Skeletal muscle tissue (tissue), 4 donors: Measurements from ENCODE around the gene ZNF549. TPM values are rescaled to one million over a fixed set of nuclear protein-coding genes. Genes with fewer than 3 reads are reported as not detected.

Source experiments
- H3K27ac ChIP-seq: one replicate; pipeline ENCODE4 v1.7.0; 2013; ENCODE audit warnings: mild to moderate bottlenecking, low read depth, low read length, inconsistent platforms
- H3K27me3 ChIP-seq, 3 donors: one replicate each; pipeline ENCODE4 v1.7.0; 2013; ENCODE audit warnings: low read length in 3 of 3; ENCODE audit not compliant: control insufficient read depth in 3 of 3, insufficient read depth in 3 of 3
- H3K36me3 ChIP-seq, 3 donors: one replicate each; pipeline ENCODE4 v1.7.0; 2013; ENCODE audit warnings: low read length in 3 of 3; ENCODE audit not compliant: control insufficient read depth in 3 of 3, insufficient read depth in 3 of 3
- H3K4me1 ChIP-seq, 3 donors: one replicate each; pipeline ENCODE4 v1.7.0; 2013; ENCODE audit warnings: low read length in 3 of 3, mild to moderate bottlenecking in 3 of 3; ENCODE audit not compliant: control insufficient read depth in 3 of 3, insufficient read depth in 3 of 3
- H3K4me3 ChIP-seq, 3 donors: one replicate each; pipeline ENCODE4 v1.7.0; 2013; ENCODE audit warnings: low read length in 3 of 3
- H3K9ac ChIP-seq, 3 donors: one replicate each; pipeline ENCODE4 v1.7.0; 2013; ENCODE audit warnings: low read length in 3 of 3, mild to moderate bottlenecking in 3 of 3, moderate library complexity in 2 of 3, low read depth in 1 of 3
- H3K9me3 ChIP-seq, 3 donors: one replicate each; pipeline ENCODE4 v1.7.0; 2013; ENCODE audit warnings: low read length in 3 of 3; ENCODE audit not compliant: control insufficient read depth in 3 of 3
- total RNA-seq: library from RNA; depleted of rRNA; stranded (reverse); fragments of >200 nt; gene quantifications from one replicate; pipeline ENCODE4 v1.2.3, GENCODE V29; 2014
- donor health status: Osteomylitis.

The ZNF549 gene
- total RNA-seq, 1 donor from 2014 or later, result 8.9 TPM

DNA sequence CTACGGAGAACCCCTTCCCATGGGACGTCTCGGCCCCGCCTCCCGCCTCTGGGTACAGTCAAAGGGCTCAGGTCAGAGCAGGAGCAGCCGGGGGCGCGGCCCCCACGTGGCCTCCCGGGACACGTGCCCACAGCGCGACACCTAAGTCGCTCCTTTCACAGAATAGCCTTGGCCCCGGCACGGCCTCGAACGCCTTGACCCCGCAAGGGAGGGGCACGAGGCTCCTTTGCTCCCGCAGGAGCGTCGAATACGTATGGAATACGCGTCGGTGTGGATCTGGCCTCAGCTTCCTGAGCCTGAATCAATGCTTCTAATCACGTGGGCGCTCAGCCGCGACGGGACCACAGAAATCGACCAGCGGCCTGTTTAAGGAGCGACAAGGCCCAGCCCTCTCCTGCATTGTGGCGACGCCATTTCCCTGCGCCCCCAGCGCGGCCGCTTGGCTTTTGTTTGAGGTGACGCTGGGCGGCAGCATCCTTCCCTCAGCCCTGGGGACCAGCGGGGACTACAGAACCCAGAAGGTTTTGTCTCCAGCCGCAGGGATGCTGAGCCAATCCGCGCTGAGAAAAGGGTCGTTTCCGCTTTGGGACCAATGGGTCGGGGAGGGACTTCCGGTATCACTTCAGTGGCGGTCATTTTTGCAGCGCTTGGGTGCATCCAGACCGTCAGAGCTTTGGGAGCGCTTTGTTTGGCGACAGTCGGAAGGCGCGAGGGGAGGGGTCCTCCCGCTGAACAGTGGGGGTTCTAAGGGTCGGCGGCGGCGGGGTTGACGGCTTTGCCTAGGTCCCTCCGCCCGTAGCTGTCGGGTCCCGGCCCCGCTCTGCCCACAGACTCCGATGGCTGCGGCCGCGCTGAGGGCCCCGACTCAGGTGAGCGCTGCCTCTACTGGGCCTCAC lies 56.6 kb downstream of the ZNF549 start, which contains the start of gene ZIK1:
Gene ZIK1, plus strand, starts transcription at position 625 of the 896 bp plus-strand sequence. Its CDS starts 212 bp downstream, at position 837.
- H3K9ac ChIP-seq, result peak within 1 kb of the TSS; percentile 74 to 87 (median 82)

DNA sequence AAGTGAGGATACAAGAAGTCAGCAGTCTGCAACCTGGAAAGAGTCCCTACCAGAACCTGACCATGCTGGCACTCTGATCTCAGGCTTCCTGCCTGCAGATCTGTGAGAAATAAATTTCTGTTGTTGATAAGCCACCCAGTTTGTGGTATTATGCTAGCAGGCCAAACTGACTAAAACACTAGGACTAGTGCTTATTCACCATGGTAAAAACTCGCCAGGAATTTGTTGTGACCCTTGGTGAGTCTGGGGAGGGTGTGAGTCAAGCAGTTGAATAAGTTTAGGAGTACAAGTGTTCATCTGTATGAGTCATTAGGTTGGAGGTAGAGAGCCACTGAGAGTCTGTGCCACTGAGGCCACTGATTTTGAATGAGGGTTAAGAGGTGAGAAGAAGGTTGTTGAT lies 60.4 kb downstream of the ZNF549 start:
- Histone ChIP-seq H3K36me3 (peaks cover 45 to 52% (median 45%) of the 10 kb centered on the region in 3 donors), H3K4me1 (peaks cover 13 to 22% (median 17%) of the 10 kb centered on the region in 3 donors), H3K27me3 (no peaks in the 10 kb centered on the region), H3K27ac (no peak overlapping the region), H3K9me3 (peaks cover 23 to 56% (median 41%) of the 10 kb centered on the region in 3 donors), H3K4me3 (peak overlapping the region in 1 of 3 donors; percentile 41), H3K9ac (no peak overlapping the region)

More for the DNA sequence above, 56.6 kb downstream of the ZNF549 start, which contains the start of gene ZIK1:
- peak within 1 kb of the TSS; percentile 38 for H3K27ac ChIP-seq
- peaks cover 15 to 23% (median 17%) of the 10 kb centered on the region in 3 donors for H3K36me3 ChIP-seq
- H3K9me3 ChIP-seq, result peaks cover 6 to 21% (median 18%) of the 10 kb centered on the region in 3 donors
- H3K4me3 ChIP-seq, result peak within 1 kb of the TSS; percentile 82 to 95 (median 93)
- H3K4me1 ChIP-seq, result peaks cover 13 to 22% (median 20%) of the 10 kb centered on the region in 3 donors
- no peaks in the 10 kb centered on the region for H3K27me3 ChIP-seq

DNA sequence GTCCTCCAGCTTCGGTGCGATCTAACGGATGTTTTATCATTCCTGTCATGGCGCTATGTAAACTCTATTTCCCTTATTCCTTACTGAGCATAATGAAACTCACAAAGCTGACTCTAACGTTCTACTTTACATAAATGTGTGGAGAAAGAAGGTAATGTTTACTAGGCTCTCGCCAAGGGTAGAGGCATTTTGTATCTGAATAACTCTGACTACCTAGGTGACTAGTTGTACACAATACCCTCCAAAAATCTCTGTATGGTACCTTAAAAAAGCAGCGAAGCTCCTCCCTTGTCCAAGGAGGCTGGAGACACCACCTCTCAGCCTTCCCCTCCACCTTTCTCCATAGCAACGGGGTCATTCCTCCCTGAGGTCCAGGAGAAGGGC lies 72.2 kb downstream of the ZNF549 start:
- Histone ChIP-seq H3K9me3 (peaks cover 0 to 10% (median 10%) of the 10 kb centered on the region in 3 donors), H3K4me3 (peak overlapping the region; percentile 70 to 93 (median 86)), H3K36me3 (peaks cover 4 to 11% (median 8%) of the 10 kb centered on the region in 3 donors), H3K4me1 (peaks cover 8 to 13% (median 9%) of the 10 kb centered on the region in 3 donors), H3K27ac (no peak overlapping the region), H3K9ac (peak overlapping the region in 1 of 3 donors; percentile 86), H3K27me3 (no peaks in the 10 kb centered on the region)

DNA sequence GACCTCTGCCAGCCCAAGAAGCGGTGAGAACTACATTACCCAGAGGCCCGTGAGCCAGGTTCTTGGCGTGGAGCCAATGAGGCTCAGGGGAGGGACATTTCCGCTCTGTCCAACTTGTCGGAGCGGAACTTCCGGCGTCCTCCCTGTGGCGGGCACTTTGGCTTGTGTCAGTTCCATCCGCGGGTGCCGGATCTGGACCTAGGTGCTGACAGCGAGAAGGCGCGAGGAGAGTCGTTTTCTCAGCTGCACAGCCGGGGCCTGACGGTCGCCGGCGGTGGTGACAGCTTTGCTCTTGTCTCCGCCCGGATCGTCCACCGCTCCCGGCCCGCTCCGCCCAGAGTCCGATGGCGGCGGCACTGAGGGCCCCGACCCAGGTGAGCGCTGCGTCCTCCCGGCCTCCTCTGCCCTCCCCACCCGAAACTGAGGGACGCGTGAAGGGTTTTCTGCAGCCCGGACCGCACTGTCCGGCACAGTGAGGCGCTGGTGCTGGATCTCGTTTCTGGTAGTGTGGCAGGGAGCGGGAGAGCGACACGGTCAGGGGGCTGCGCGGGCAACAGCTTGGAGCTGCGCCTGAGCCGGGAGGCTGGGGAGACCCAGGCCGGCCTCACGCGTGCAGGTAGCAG lies 72.7 kb downstream of the ZNF549 start, which contains the start of gene ZNF530:
Gene ZNF530, plus strand, starts transcription at position 125 of the 623 bp plus-strand sequence. CDS start 4,461 bp downstream, outside the sequence.
- Histone ChIP-seq H3K27ac (no peak within 1 kb of the TSS), H3K27me3 (no peaks in the 10 kb centered on the region), H3K9me3 (peaks cover 0 to 15% (median 12%) of the 10 kb centered on the region in 3 donors), H3K4me3 (peak within 1 kb of the TSS; percentile 70 to 93 (median 86)), H3K36me3 (peaks cover 9 to 16% (median 13%) of the 10 kb centered on the region in 3 donors), H3K4me1 (peaks cover 8 to 13% (median 9%) of the 10 kb centered on the region in 3 donors), H3K9ac (peak within 1 kb of the TSS; percentile 73 to 86 (median 80))

DNA sequence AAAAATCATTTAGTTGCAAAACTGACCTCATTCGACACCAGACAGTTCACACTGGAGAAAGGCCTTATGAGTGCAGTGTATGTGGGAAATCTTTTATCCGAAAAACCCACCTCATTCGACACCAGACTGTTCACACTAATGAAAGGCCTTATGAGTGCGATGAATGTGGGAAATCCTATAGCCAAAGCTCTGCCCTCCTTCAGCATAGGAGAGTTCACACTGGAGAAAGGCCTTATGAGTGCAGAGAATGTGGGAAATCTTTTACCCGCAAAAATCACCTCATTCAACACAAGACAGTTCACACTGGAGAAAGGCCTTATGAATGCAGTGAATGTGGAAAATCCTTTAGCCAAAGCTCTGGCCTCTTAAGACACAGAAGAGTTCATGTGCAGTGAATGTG lies 79.8 kb downstream of the ZNF549 start:
- no peak overlapping the region for H3K4me3 ChIP-seq
- no peaks in the 10 kb centered on the region for H3K27me3 ChIP-seq
- peaks cover 0 to 39% (median 12%) of the 10 kb centered on the region in 3 donors for H3K9me3 ChIP-seq
- H3K27ac ChIP-seq, result no peak overlapping the region
- no peaks in the 10 kb centered on the region for H3K4me1 ChIP-seq
- H3K9ac ChIP-seq, result no peak overlapping the region
- peaks cover 26 to 37% (median 34%) of the 10 kb centered on the region in 3 donors for H3K36me3 ChIP-seq

Other genes starting within 250 kb of the ZNF549 start
- gene ZNF460, start 246.9 kb upstream of the ZNF549 start, total RNA-seq, result 101 TPM
- gene ZNF543, start 206.9 kb upstream of the ZNF549 start, total RNA-seq, result 18.8 TPM
- gene ZNF304, start 176.1 kb upstream of the ZNF549 start, total RNA-seq, result 16.2 TPM
- gene TRAPPC2B, start 163.8 kb upstream of the ZNF549 start, total RNA-seq, result 25.1 TPM
- 3.1 TPM for gene ZNF547, start 163.8 kb upstream of the ZNF549 start, total RNA-seq
- gene ZNF548, start 137.5 kb upstream of the ZNF549 start, total RNA-seq, result 27.7 TPM
- gene ZNF17, start 116.2 kb upstream of the ZNF549 start, total RNA-seq, result 14.1 TPM
- gene ZNF749, start 92.0 kb upstream of the ZNF549 start, total RNA-seq, result 13.6 TPM
- 1.0 TPM for gene VN1R1, start 70.2 kb upstream of the ZNF549 start, total RNA-seq
- gene ZNF772, start 49.8 kb upstream of the ZNF549 start, total RNA-seq, result 15.1 TPM
- gene ZNF419, start 39.6 kb upstream of the ZNF549 start, total RNA-seq, result 9.9 TPM
- 9.9 TPM for gene ZNF773, start 27.4 kb upstream of the ZNF549 start, total RNA-seq
- gene ZNF550, start 32.5 kb downstream of the ZNF549 start, total RNA-seq, result 6.3 TPM
- gene ZNF416, start 51.6 kb downstream of the ZNF549 start, total RNA-seq, result 7.8 TPM
- gene ZIK1, start 56.8 kb downstream of the ZNF549 start, total RNA-seq, result 10.4 TPM
- gene ZNF530, start 72.5 kb downstream of the ZNF549 start, total RNA-seq, result 6.8 TPM
- 17.7 TPM for gene ZNF134, start 86.9 kb downstream of the ZNF549 start, total RNA-seq
- 12.5 TPM for gene ZNF211, start 105.8 kb downstream of the ZNF549 start, total RNA-seq
- not detected for gene ZSCAN4, start 141.6 kb downstream of the ZNF549 start, total RNA-seq
- gene ZNF551, start 154.6 kb downstream of the ZNF549 start, total RNA-seq, result 11.5 TPM
- gene ZNF154, start 181.8 kb downstream of the ZNF549 start, total RNA-seq, result 7.3 TPM
- 15.1 TPM for gene ZNF671, start 200.3 kb downstream of the ZNF549 start, total RNA-seq
- gene ZNF776, start 219.5 kb downstream of the ZNF549 start, total RNA-seq, result 18.3 TPM
- gene ZNF586, start 242.3 kb downstream of the ZNF549 start, total RNA-seq, result 27.1 TPM